AML-193 (cell line): ENCODE measurements around the gene TASP1.
"Not testable (repeated sequence)": the region's sequence is repeated elsewhere in the genome, so short reads cannot be mapped to it uniquely, and the experiment has no call there.

Experiments
- DNase-seq, 2 experiments: peaks; one replicate each; lab custom pipeline; 2025; lab: John Stamatoyannopoulos, UW

The TASP1 gene

DNA sequence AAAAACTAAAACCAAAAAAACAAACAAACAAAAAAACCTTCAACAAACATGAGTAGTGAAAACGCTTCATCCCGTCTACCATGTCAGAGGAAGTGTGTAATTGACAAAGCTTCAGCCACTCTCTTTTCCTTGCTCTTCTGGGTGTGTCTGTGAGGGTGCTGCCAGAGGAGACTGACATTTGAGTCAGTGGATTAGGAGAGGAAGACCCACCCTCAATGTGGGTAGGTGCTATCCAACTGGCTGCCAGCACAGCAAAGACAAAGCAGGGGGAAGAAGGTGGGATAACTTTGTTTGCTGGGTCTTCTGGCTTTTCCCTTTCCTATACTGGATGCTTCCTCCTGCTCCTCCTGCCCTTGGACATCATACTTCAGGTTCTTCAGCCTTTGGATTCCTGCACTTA, 145.6 kb downstream of the TASP1 start:
- no peak for DNase-seq

DNA sequence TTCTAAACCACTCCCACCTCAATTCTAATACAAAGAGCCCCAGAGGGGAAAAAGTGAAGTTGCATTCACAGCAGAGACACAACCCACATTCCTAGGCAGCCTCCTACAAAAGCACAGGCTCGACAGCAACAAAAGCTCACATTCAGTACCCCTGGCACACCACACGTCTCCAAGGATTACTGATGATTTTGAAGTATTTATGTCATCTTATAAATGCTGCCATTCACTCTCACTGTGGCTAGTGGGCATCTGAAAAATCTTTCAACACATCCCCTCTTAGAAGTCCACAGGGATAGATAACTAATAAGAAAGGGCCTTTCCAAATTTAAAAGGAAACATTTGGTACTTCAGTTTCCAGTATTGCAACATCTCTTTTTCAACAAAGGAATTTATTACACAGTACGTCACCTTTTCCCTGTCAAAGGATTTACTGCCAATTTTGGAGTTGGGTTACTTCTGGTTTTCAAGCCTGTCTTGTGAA, 146.7 kb downstream of the TASP1 start:
- DNase-seq, result no peak

DNA sequence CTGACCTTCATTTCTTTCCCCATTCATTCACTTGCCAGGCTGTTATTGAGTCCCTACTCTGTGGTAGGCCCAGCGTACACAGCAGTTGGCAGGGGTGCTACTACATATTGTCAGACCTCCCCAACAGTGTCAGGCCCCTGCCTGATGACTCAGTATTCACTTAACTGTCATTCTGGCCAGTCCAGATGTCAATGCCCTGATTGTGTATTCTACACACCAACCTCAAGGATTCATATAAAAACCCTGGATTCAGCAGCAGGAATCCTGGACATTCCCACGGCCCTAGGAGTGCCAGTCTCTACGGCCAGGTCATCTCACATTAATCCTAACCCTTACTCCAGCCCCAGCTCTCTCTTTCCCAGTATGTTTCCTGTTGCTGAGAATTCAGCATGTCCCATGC, 151.5 kb downstream of the TASP1 start:
- no peak for DNase-seq

DNA sequence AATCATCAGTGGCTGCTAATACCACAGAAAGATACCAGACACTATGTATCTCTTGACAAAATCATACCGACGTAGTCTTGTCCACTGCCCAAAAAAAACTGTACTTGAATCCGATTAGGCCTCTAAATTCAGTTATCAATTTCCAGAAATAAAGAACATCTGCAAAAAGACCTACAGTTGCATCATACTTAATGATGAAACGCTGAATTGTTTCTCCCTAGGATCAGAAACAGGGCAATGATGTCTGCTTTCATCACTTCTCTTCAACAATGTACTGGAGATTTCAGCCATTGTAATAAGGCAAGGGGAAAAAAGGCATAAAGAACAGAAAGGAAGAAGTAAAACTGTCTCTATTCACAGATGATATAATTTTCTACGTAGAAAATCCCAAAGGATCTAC, 152.0 kb downstream of the TASP1 start:
- no peak for DNase-seq

DNA sequence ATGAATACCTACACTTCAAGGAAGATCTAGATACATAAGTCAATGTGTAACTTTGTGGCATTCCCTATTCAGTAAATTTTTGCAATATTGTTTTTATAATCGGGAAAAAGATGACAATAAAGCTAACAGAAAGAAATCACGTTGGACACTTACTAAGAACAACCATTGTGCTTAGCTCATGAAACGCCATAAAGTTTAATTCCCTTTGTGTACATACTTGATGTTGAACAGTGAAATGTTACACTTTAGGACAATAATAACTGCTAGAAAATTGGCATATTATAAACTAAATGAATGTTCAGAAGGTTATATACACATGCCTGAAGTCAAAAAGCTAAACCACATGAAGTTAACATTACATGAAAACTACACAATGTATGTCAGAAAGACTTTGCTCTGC, 153.2 kb downstream of the TASP1 start:
- DNase-seq, result no peak

DNA sequence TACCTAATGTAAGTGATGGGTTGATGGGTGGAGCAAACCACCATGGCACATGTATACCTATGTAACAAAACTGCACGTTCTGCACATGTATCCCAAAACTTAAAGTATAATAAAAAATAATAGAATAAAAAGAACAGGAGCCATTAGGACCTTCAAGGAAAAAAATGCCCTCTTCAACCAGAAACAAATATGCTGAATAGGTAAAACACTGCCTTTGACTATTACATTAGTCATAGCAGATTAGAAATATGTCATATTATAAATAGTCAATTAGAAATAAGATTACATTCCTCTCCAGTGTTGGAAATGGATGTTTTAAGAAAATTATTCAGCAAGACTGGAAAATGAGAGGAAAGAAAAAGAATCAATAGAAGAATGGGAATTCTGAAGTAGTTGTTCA, 153.7 kb downstream of the TASP1 start:
- DNase-seq, result not testable (repeated sequence)

DNA sequence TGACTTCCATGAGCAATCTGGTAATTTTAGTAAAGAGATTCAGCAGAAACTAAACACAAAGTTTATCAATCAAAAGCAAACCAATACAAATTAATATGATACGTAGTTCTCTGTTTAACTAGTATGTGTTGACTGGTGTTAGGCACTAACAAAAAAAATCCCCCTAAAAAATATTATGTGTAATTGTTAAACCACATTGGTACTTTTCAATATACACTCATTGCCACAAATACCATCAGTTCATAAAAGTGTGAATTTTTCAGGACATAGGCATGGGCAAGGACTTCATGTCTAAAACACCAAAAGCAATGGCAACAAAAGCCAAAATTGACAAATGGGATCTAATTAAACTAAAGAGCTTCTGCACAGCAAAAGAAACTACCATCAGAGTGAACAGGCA, 155.3 kb downstream of the TASP1 start:
- not testable (repeated sequence) for DNase-seq

DNA sequence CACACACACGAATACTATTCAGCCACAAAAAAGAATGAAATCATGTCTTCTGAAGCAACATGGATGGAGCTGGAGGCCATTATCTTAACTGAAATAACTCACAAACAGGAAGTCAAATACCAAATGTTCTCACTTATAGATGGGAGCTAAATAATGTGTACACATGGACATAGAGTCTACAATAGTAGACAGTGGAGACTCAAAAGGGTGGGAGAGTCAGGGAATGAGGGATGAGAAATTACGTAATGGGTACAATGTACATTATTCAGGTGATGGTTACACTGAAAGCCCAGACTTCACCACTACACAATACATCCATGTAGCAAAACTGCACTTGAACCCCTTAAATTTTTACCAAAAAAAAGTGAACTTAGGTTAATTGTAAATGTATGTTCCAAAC, 160.4 kb downstream of the TASP1 start:
- no peak for DNase-seq

DNA sequence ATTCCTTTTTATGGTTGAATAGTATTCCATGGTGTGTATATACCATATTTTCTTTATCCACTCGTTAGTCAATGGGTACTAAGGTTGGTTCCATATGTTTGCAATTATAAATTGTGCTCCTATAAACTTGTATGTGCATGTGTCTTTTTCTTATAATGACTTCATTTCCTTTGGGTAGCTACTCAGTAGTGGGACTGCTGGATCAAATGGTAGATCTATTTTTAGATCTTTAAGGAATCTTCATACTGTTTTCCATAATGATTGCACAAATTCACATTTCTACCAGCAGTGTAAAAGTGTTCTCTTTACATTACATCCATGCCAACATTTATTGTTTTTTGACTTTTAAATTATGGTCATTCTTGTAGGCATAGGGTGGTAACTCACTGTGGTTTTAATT, 164.3 kb downstream of the TASP1 start:
- no peak for DNase-seq

DNA sequence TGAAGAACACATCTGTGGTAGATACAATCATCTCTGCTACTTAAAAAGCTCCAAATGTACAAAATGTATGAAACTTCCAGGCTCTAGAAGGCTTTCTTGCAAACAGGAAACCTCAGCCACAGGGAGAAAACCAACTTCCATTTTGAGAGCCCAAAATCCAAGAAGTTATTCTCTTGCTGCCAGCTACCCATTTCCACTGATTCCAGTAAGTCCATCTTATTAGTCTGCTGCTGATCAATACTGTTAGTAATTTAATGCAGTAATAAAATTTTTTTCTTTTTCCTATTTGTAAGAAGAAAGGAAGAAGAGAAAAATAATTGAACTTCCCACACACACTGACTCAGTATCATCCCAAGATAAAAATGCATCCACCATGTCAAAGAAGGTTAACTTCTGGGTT, 169.5 kb downstream of the TASP1 start:
- DNase-seq, result no peak

DNA sequence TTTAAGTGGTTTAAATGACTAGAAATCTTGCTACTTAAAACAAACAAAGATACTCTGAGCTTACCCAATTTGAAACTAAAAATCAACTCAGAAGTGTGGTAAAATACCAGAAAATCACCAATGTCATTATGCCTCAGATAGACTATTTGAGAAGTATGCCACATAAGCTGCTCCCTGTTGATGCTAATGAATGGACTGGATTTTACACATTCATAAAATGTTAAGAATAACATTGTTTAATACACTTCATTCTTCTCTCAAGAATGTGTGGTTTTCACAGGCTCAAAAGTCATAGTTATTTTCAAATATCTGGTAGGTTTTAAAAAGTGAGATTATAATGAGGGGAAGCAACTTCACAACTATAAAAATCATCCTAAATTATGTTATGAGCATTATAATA, 170.6 kb downstream of the TASP1 start:
- no peak for DNase-seq

DNA sequence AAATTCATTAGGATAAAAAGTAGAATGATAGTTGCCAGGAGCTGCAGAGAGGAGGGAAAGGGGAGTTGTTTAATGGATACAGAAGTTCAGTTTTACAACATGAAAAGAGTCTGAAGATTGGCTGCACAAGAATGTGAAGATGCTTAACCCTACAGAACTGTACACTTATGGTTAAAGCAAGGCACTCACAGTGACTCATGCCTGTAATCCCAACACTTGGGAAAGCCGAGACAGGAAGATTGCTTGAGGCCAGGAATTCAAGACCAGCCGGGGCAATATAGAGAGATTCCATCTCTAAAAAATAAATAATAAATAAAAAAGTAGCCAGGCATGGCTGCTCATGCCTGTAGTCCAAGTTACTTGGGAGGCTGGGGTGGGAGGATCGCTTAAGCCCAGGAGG, 174.0 kb downstream of the TASP1 start:
- no peak for DNase-seq

DNA sequence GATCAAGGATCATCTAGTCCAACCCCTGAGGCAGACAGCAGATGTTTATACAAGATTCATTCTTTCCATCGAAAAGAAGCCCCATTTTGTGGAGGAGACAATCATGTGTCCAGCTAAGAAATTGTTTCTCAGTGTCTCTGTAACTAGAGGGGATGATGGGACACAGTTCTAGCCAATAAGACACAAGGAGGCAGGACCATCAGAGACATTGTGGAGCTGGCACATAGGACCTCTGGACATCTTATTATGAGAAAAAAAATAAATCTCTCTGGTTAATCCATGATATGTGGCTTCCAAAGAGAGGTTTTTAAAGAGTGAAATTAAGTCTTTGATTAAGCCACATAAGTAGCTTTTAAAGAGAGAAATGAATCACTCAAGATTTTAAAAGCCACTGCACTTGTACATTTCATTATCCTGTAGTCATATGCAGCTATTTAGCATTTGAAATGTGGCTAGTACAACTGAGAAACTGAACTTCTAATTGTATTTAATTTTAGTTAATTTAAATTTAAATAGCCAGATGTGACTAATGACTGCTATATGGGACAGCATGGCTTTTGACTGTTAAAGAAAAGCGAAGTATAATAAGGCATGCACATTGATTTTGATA, 176.8 kb downstream of the TASP1 start:
- no peak for DNase-seq

DNA sequence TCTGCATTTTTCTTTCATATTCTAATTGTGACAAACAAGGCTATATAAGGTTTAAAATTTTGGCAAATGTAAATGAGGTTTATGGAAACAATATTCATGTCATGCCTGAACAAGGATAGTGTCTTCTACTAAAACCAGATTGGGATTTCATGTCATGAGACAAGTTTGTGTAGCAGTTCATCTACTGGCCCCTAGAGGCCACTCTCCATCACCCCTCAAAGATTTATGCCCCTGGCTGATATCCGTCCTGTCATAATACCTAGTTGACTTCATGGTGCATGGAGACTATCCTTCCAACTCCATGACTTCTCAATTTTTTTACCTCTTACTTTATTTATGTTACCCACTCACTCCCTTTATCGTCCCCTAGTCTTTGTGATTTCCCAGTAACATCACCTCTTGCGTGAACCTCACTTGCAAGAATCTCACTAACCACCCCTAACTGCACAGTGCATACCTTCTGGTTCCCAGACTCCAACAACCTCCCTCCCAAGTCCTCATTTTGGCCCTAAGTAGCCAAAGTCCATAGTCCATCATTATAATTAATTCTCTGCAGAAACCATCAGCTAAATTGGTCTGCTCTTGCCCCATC, 179.8 kb downstream of the TASP1 start:
- DNase-seq, result peak; percentile 12 to 34

DNA sequence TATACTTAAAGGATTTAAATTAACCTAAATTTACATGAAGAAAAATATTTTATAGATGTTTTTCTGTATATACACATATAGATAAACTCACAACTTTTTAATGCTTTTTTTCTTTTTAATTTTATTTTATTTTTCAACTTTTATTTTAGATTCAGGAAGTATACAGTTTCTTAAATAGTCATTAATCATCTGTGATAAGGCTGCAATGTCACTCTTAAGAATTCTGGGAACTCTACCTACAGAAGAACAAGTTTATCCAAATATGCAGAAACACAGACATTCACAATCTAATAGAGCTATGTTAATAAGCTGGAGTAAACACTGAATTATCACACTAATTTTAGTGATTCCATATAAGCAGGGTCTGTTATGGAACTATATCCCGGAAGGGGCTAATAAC, 181.2 kb downstream of the TASP1 start:
- DNase-seq, result no peak

DNA sequence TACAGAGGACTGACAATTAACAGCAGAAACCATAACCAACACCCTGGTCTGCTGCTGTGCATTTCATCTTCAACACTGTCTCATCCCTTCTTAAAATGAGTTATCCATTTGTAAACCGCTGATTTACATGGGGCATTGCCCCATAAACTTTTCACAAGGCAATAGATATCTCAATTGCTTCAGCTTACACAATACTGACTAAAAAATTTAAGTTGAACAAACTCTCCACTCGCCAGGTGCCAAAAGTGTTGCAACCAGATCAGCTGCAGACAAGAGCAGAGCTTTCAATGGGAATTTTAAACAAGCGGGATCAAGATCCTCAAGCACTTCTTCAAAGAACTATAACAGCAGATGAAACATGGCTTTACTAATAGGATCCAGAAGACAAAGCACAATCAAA, 183.0 kb downstream of the TASP1 start:
- no peak for DNase-seq

DNA sequence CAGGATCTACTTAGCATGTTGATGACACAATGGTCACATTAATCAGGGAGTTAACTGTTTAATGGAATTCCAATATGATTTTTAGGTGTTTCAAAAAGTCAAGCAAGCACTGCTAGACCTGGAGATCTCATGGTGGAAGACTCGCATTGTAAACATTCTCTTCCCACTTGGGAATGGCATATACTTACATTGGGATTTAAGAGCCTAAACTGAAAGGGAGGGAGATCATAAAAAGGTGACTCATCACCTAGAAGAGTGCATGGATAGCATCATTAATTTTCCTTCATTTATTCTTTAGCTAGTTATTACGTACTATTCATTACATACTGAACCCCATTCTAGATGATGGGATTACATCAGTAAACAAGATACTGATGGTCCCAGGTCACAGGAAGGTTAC, 185.4 kb downstream of the TASP1 start:
- DNase-seq, result no peak

DNA sequence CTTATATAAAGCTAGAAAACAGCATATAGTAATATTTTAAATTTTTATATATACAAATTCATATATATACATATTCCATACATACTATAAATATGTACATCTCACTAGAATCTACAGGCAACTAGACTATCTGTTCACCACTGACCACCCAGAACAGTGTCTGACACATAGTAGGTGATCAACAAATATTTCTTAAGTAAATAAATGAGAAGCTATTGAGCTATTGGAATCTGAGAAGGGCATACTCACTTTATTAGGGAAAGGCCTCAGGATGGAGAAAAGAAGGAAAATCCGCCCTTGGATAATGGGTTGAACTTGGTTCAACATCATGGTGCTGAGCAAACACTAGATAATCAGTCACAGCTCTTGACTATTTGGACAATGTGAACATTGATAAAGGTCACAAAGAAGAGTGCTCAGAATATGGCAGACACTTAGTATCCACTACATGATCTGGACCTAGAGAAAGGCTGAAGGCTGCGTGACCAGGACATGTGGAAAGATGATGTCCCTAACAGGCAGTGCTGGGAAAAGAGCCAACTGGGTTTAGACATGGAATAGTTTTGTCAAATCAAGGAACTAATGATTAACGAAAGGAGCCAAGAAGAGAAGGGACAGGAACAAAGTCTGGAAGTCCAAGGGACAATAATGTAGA, 186.1 kb downstream of the TASP1 start:
- no peak for DNase-seq

DNA sequence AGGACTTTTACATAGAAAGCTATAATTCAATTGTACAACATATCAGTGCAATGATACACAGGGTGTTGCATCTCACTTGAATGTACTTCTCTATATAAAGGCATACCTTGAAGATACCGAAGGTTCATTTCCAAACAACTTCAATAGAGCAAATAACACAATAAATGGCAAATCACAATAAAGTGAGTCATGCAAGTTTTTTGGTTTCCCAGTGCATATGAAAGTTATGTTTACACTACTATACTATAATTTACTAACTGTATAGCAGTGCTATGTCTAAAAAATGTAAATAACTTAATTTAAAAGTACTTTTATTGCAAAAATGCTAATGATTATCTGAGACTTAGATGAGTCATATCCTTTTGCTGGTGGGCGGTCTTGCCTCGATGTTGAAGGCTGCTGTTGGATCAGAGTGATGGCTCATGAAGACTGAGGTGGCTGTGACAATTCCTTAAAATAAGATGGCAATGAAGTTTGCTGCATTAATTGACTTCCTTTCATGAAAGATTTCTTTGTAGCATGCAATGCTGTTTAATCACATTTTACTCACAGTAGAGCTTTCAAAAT, 188.8 kb downstream of the TASP1 start:
- no peak for DNase-seq

DNA sequence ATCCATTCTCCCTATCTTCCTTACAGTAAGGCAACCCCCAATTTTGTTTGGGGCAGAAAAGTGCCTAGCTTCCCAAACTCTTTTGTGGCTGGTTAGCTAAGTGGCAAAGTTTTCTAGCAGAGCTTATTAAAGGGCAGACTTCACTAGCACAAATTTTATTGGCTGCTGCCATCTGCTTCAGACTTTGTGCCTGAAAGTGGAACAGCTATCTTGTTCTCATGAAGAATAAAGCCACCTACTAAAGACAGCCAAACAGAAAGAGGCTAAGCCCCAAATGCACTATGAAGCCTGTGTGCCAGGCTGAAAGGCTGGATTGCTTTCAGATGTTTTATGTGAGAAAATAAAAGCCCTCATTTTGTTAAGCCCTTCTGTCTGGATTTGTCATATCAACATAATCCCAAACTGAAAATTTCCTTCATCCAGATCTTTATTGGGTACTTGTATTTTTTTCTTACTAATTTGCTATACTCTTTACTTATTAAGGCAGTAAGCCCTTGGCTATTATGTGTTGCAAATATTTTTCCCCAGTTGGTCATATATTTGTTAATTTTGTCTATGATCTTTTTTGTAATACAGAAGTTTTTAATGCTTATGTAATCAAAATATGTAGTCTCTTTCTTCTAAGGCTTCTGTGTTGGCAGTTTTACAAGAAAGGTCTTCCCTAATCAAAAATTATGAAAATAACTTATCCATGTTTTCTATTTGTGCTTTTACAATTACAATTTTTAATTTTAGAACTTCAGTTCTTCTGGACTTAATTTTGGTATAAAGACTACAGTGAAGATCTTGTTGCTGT, 191.1 kb downstream of the TASP1 start:
- DNase-seq, result no peak

DNA sequence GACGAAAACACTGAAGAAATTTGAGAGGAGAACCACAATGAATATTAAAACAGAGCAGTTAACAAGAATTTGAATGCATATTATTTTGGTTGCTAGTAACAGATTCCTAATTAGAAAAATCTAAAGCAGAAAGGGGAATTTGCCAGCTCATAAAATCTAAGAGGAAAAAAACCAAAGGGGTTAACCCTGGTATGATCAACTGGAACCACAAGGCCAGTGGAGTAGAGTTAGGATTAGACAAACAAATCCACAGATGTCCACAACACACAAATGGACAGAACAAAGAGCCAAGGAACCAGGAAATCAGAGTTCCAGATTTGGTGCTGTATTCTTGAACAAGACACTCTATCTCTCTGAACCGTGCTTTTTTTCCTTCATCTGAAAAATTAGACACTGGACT, 195.0 kb downstream of the TASP1 start:
- no peak for DNase-seq

DNA sequence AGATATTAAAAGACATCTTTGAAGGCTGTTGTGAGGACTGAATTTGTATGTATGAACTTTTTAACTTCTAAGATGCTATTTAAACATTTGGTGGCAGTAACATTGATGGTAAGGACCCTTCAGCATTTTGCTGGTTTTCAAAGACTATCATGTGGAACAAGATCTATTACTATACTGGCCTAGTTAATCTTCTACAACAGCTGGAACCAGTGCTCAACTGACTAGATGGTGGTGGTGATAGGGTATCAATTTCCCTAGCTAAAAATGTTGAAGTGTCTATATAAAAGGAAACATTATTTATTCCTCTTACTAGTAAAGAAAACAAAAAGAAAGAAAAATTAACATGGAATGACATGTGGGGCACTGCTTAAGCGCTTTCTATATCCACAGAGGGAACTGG, 195.7 kb downstream of the TASP1 start:
- DNase-seq, result no peak

DNA sequence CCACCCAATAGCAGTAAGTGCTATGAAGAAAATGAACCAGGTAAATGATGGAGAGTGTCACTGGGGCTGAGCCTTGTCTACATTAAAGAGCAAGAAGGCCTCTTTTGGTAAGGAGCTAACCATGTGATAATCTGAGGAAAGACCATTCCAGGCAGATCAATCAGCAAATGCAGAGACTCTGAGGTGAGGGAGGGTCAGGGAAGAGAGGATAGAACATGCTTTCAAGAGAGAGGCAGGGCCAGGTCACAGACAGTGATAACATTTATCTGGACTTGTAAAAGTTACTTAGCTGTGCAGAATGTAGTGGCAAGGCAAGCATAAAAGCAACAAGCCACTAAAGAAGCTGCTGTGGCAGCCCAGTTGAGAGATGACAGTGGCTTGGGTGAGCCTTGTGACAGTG, 197.3 kb downstream of the TASP1 start:
- no peak for DNase-seq
